Adipocyte (in vitro differentiated cells): ENCODE measurements around the gene MILR1.
"Not testable (repeated sequence)": the region's sequence is repeated elsewhere in the genome, so short reads cannot be mapped to it uniquely, and the experiment has no call there.

Experiments used
- DNase-seq: peaks from one replicate; pipeline ENCODE4 v3.0.0-alpha.2; 2015; ENCODE audit warnings: low read depth
- H3K27me3 ChIP-seq: replicated peaks from 2 replicates; pipeline ENCODE4 v1.7.0; 2013; ENCODE audit warnings: mild to moderate bottlenecking, low read length, moderate library complexity; ENCODE audit not compliant: control insufficient read depth, insufficient read depth
- H3K36me3 ChIP-seq: 2 replicates; pipeline ENCODE4 v1.7.0; 2013; ENCODE audit warnings: low read length, mild to moderate bottlenecking, moderate library complexity; ENCODE audit not compliant: control insufficient read depth, insufficient read depth, severe bottlenecking
- H3K4me1 ChIP-seq: 2 replicates; pipeline ENCODE4 v1.7.0; 2013; ENCODE audit warnings: mild to moderate bottlenecking, low read length, moderate library complexity; ENCODE audit not compliant: control insufficient read depth, insufficient read depth
- H3K4me3 ChIP-seq: 2 replicates; pipeline ENCODE4 v1.7.0; 2013; ENCODE audit warnings: mild to moderate bottlenecking, low read length, moderate library complexity
- H3K9ac ChIP-seq: 2 replicates; pipeline ENCODE4 v1.7.0; 2013; ENCODE audit warnings: mild to moderate bottlenecking, low read length, moderate library complexity
- H3K9me3 ChIP-seq: 2 replicates; pipeline ENCODE4 v1.7.0; 2013; ENCODE audit warnings: mild to moderate bottlenecking, low read length, moderate library complexity; ENCODE audit not compliant: control insufficient read depth

MILR1 gene

GRCh38 chr17:64484380-64484779 lies 35.5 kb downstream of the MILR1 start:
- H3K4me3 ChIP-seq = no peak overlapping the region
- peaks cover 54% of the 10 kb centered on the region for H3K36me3 ChIP-seq
- H3K9me3 ChIP-seq = no peaks in the 10 kb centered on the region
- no peak overlapping the region for H3K9ac ChIP-seq
- H3K4me1 ChIP-seq = peaks cover 4% of the 10 kb centered on the region
- H3K27me3 ChIP-seq = no peaks in the 10 kb centered on the region
- DNase-seq = no peak

DNA sequence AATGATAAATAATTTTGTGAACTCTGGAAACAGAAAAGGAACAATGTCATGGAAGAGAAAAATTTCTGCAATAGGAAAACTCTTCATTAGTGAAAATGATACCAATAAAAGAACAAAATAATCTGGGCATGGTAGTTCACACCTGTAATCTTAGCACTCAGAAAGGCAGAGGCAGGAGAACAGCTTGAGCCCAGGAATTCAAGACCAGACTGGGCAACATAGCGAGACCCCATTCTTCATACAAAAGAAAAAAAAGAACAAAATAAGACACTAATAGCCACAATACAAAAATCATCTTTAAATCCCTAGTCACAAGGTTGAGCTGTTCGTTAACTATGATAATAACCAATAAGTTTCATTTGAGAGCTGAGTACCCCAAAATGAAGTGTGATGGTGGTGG lies 39.4 kb downstream of the MILR1 start:
- peaks cover 46% of the 10 kb centered on the region for H3K36me3 ChIP-seq
- no peaks in the 10 kb centered on the region for H3K27me3 ChIP-seq
- no peak overlapping the region for H3K4me3 ChIP-seq
- H3K9ac ChIP-seq = no peak overlapping the region
- no peak for DNase-seq
- H3K9me3 ChIP-seq = no peaks in the 10 kb centered on the region
- peaks cover 4% of the 10 kb centered on the region for H3K4me1 ChIP-seq

GRCh38 chr17:64491034-64491860 lies 42.3 kb downstream of the MILR1 start:
- peaks cover 19% of the 10 kb centered on the region for H3K36me3 ChIP-seq
- no peak overlapping the region for H3K4me3 ChIP-seq
- H3K9me3 ChIP-seq = no peaks in the 10 kb centered on the region
- no peak overlapping the region for H3K9ac ChIP-seq
- H3K27me3 ChIP-seq = no peaks in the 10 kb centered on the region
- peak; percentile 55 for DNase-seq
- peaks cover 19% of the 10 kb centered on the region for H3K4me1 ChIP-seq

DNA sequence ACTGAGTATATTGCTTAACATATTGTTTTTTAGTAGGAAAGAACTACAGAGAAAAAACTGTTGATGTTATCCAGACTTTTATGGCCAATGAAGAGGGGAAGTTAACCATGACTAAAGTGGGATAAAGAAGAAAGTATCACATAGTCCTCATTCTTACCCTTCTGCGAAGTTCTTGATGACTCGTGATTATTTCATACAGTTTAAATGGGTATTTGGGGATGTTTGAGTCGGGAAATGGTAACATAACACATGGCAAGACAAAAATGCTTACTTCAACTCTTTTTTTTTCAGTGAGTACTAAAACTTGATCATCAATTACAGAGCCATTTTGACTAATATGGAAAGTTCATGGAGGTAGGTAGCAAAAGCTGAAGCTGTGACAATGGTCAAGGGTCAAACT lies 43.1 kb downstream of the MILR1 start:
- no peak for DNase-seq
- H3K27me3 ChIP-seq = no peaks in the 10 kb centered on the region
- no peak overlapping the region for H3K9ac ChIP-seq
- peaks cover 17% of the 10 kb centered on the region for H3K36me3 ChIP-seq
- no peaks in the 10 kb centered on the region for H3K9me3 ChIP-seq
- peaks cover 19% of the 10 kb centered on the region for H3K4me1 ChIP-seq
- no peak overlapping the region for H3K4me3 ChIP-seq

DNA sequence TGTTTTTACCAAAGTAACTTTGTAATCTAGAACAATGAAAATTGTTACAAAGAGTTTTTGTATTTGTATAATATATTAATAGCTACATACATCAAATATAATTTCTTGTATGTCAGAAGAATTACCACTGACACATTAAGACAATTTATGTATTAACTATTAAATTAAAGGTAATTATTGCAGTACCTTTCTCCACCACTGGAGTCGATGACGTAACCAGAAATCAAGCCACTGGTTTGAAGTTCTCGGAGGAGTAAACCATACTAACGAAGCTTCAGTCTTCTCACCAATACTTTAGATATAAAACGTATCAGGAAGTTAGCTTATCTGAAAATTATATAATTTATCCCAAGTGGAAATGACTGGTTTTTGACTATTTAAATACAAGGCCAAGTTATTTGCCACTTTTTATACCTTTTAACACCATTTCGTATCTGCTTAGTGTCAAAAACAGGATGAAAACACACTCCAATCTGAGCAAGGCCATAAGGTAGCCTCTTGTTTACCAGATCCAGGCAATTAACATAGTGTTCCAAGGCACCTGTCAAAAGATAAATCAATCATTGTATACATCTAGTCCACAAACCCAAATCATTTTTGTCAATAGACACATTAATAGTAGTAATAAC lies 43.7 kb downstream of the MILR1 start:
- no peaks in the 10 kb centered on the region for H3K27me3 ChIP-seq
- H3K9ac ChIP-seq = no peak overlapping the region
- H3K36me3 ChIP-seq = peaks cover 19% of the 10 kb centered on the region
- peak; percentile 53 for DNase-seq
- peaks cover 24% of the 10 kb centered on the region for H3K4me1 ChIP-seq
- no peaks in the 10 kb centered on the region for H3K9me3 ChIP-seq
- no peak overlapping the region for H3K4me3 ChIP-seq

DNA sequence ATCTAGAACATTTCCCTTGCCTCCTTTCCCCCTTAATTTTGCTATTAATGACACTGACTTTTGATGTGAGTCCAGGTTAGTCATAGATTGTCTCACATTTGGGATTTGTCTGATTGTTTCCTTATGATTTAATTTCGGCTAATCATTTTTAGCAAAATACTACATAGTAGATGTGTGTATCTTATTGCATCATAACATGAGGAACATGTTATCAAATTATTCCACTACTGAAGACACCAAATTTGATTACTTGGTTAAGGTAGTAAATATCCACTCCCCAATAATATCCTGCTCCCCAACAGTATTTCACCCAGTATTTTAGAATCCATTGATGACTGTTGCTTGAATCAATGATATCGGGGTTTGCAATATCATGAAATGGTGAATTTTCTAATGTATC lies 45.2 kb downstream of the MILR1 start:
- Histone ChIP-seq H3K9me3 (no peaks in the 10 kb centered on the region), H3K36me3 (peaks cover 32% of the 10 kb centered on the region), H3K4me3 (no peak overlapping the region), H3K4me1 (peaks cover 36% of the 10 kb centered on the region), H3K27me3 (no peaks in the 10 kb centered on the region), H3K9ac (no peak overlapping the region)
- DNase-seq = peak; percentile 20

DNA sequence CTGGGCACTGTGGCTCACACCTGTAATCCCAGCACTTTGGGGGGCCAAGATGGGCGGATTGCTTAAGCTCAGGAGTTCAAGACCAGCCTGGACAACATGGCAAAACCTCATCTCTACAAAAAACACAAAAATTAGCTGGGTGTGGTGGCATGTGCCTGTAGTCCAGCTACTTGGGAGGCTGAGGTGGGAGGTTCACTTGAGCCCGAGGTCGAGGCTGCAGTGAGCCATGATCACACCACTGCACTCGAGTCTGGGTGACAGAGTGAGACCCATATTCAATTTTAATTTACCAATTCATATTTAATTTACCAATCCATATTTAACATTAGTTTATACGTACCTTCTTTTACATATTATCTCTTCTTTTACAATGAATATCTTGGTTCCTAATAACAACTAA lies 46.4 kb downstream of the MILR1 start:
- peaks cover 40% of the 10 kb centered on the region for H3K36me3 ChIP-seq
- peak overlapping the region; percentile 93 for H3K4me3 ChIP-seq
- not testable (repeated sequence) for H3K27me3 ChIP-seq

GRCh38 chr17:64496348-64496785 lies 47.5 kb downstream of the MILR1 start:
- Histone ChIP-seq H3K4me3 (peak overlapping the region; percentile 93), H3K9me3 (no peaks in the 10 kb centered on the region), H3K4me1 (peaks cover 58% of the 10 kb centered on the region), H3K9ac (peak overlapping the region; percentile 93), H3K36me3 (peaks cover 45% of the 10 kb centered on the region), H3K27me3 (no peaks in the 10 kb centered on the region)
- DNase-seq = peak; percentile 48

More for the DNA sequence above, 46.4 kb downstream of the MILR1 start:
- H3K4me1 ChIP-seq = peaks cover 47% of the 10 kb centered on the region
- not testable (repeated sequence) for H3K9me3 ChIP-seq, H3K9ac ChIP-seq, DNase-seq

DNA sequence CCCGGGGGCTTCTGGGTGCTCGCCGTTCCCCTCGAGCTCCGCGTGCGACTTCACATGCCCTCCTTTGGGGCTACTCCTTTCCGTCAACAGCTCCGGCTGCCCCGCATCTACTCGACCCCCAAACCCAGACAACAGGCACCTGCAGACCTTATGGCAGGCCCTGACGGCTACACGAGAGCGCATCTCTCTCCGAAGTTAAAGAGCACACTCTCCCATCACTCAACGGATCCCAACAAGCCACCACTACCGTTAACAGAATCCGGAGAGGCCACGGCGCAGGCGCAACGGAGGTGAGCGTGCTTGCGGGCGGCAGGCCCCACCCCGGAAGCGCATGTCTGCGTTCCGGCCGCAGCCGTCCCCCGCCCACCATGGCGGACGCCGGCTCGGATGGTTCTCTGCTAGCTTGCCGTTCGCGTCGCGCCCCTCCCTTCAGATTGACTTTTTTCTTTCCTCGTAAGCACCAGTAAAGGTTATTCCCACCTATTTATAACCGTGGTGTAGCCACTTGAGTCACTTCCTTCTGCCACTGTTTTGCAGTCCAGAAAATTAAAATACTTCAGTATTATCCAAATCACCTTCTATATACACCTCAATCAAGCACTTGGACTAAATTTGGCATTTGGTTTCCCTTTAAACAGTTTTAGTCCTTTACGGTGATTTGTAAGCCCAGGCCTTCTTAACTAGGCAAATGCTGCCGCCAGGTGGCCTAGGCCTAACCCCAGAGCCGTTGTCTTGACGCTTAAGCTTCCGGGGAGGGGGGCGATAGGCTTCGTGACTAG lies 48.1 kb downstream of the MILR1 start, which contains the start of gene POLG2:
Gene POLG2, minus strand, starts transcription at position 269 of the 779 bp plus-strand sequence. Its CDS starts 86 bp downstream, at position 183.
- Histone ChIP-seq H3K9ac (peak within 1 kb of the TSS; percentile 93), H3K36me3 (peaks cover 51% of the 10 kb centered on the region), H3K9me3 (no peaks in the 10 kb centered on the region), H3K4me1 (peaks cover 64% of the 10 kb centered on the region), H3K27me3 (no peaks in the 10 kb centered on the region), H3K4me3 (peak within 1 kb of the TSS; percentile 93)
- DNase-seq = peak; percentile 97

GRCh38 chr17:64497565-64498035 lies 48.7 kb downstream of the MILR1 start:
- H3K9me3 ChIP-seq = no peaks in the 10 kb centered on the region
- H3K9ac ChIP-seq = peak overlapping the region; percentile 93
- H3K4me3 ChIP-seq = peak overlapping the region; percentile 93
- peaks cover 58% of the 10 kb centered on the region for H3K36me3 ChIP-seq
- H3K4me1 ChIP-seq = peaks cover 70% of the 10 kb centered on the region
- no peaks in the 10 kb centered on the region for H3K27me3 ChIP-seq
- DNase-seq = no peak
